Sigmoid colon (tissue), 7 donors: ENCODE results near the gene BICC1. TPM values are rescaled to one million over a fixed set of nuclear protein-coding genes. Genes with fewer than 3 reads are reported as not detected.

Experiments used
- DNase-seq: peaks from one replicate; pipeline ENCODE4 v3.0.0-alpha.2; 2019
- H3K27ac ChIP-seq, 4 donors: fragments of 200-600 bp; sonication (generic); one replicate each; pipeline ENCODE4 v1.5.1; 2016 to 2019; ENCODE audit warnings: mild to moderate bottlenecking in 1 of 4
- H3K27me3 ChIP-seq, 3 donors: fragments of 200-600 bp; sonication (generic); one replicate each; pipeline ENCODE4 v1.5.1; 2019; ENCODE audit warnings: mild to moderate bottlenecking in 1 of 3
- H3K36me3 ChIP-seq, 4 donors: fragments of 200-600 bp; sonication (generic); one replicate each; pipeline ENCODE4 v1.5.1; 2016 to 2019
- H3K4me1 ChIP-seq, 4 donors: fragments of 200-600 bp; sonication (generic); one replicate each; pipeline ENCODE4 v1.5.1; 2017 to 2019
- H3K4me3 ChIP-seq, 4 donors: fragments of 200-600 bp; sonication (generic); one replicate each; pipeline ENCODE4 v1.5.1; 2017 to 2019; ENCODE audit warnings: mild to moderate bottlenecking in 2 of 4, moderate library complexity in 1 of 4
- H3K9me3 ChIP-seq, 4 donors: fragments of 200-600 bp in 3 of 4; sonication (generic) in 3 of 4; one replicate each; pipeline versions ENCODE4 v1.5.1 to v1.6.1; 2013 to 2019
- CTCF ChIP-seq, 4 experiments: fragments of 450-650 bp in 3 of 4; fragments of 200-600 bp in 1 of 4; IDR thresholded peaks; one replicate each; pipeline ENCODE4 v1.5.1; 2016 to 2019; ENCODE audit warnings: antibody characterized with exemption in 4 of 4, mild to moderate bottlenecking in 3 of 4, moderate library complexity in 2 of 4
- EP300 ChIP-seq, 4 donors: sonication (generic); formaldehyde crosslinking; IDR thresholded peaks; one replicate each; pipeline ENCODE4 v1.6.1; 2017; ENCODE audit warnings: antibody characterized with exemption in 4 of 4
- POLR2A ChIP-seq, 2 donors: fragments of 450-650 bp; IDR thresholded peaks; one replicate each; pipeline ENCODE4 v1.6.1; 2016; ENCODE audit warnings: antibody characterized with exemption in 2 of 2, mild to moderate bottlenecking in 2 of 2, moderate library complexity in 2 of 2
- POLR2AphosphoS5 ChIP-seq, 4 donors: sonication (generic); formaldehyde crosslinking; IDR thresholded peaks; one replicate each; pipeline ENCODE4 v1.6.1; 2017; ENCODE audit warnings: antibody characterized with exemption in 4 of 4
- WGBS, 2 donors: extraction: QIAGEN DNeasy Blood & Tissue Kit; methylation state at CpG; one replicate each; pipeline ENCODE4 v1.1.7; 2013; 5-methylcytosine and 5-hydroxymethylcytosine counted together
- intact Hi-C: fragments of 100-400 bp; cut with DNase I; formaldehyde crosslinking; loops from one replicate; pipeline ENCODE4 v1.15.1; 2023
- polyA plus RNA-seq, 3 donors: library from polyadenylated mRNA; stranded (reverse); fragments of 200-250 nt; gene quantifications; one replicate each; pipeline ENCODE4 v1.2.3, GENCODE V29; 2013
- total RNA-seq, 4 donors: library from RNA; depleted of rRNA; stranded (reverse); fragments of >200 nt; gene quantifications; one replicate each; pipeline ENCODE4 v1.1.0, GENCODE V29; 2016
- donor health status: healthy with polysubstance abuse.
- donor health status: Bipolar disorder and iron deficiency.
- donor health status: healthy.

BICC1 gene
- total and polyA plus RNA-seq, 7 donors: 0.46 to 17.3 (median 7.9) TPM

- TF ChIP-seq EP300 (IDR thresholded peaks at IDR 0.05): no peak
- no peak for TF ChIP-seq POLR2AphosphoS5 (IDR thresholded peaks at IDR 0.05)
- no peak for TF ChIP-seq POLR2A (IDR thresholded peaks at IDR 0.05)
- no peak for TF ChIP-seq CTCF (IDR thresholded peaks at IDR 0.05)
- peak overlapping the region in 2 of 4 donors; percentile 40 to 60 for H3K27ac ChIP-seq
- H3K27me3 ChIP-seq: no peaks in the 10 kb centered on the region
- no peaks in the 10 kb centered on the region for H3K36me3 ChIP-seq
- no peak for DNase-seq
- intact Hi-C loops: no loop called here
- H3K4me1 ChIP-seq: peaks cover 0 to 11% (median 5%) of the 10 kb centered on the region in 4 donors
- H3K9me3 ChIP-seq: no peaks in the 10 kb centered on the region
- H3K4me3 ChIP-seq: no peak overlapping the region
- WGBS, 2 donors: 83 to 86% methylated on average over 1 of the region's 1 CpG
Measured at GRCh38 chr10:58700591-58700990, 187.9 kb downstream of the BICC1 start.

GRCh38 chr10:58701405-58702135 lies 188.9 kb downstream of the BICC1 start:
- intact Hi-C loops: no loop called here
- 75 to 76% methylated on average over 6 of the region's 6 CpGs for WGBS, 2 donors
- no peak for DNase-seq
- peak in 1 of 4 donors; percentile 26 for TF ChIP-seq POLR2AphosphoS5 (IDR thresholded peaks at IDR 0.05)
- TF ChIP-seq CTCF (IDR thresholded peaks at IDR 0.05): no peak
- Histone ChIP-seq H3K27me3 (no peaks in the 10 kb centered on the region), H3K9me3 (no peaks in the 10 kb centered on the region), H3K27ac (peak overlapping the region in 3 of 4 donors; percentile 40 to 60 (median 43)), H3K36me3 (no peaks in the 10 kb centered on the region), H3K4me3 (no peak overlapping the region), H3K4me1 (peaks cover 0 to 11% (median 5%) of the 10 kb centered on the region in 4 donors)

GRCh38 chr10:58704226-58704625 lies 191.6 kb downstream of the BICC1 start:
- Histone ChIP-seq H3K4me1 (peaks cover 0 to 11% (median 5%) of the 10 kb centered on the region in 4 donors), H3K4me3 (no peak overlapping the region), H3K36me3 (no peaks in the 10 kb centered on the region), H3K27me3 (no peaks in the 10 kb centered on the region), H3K27ac (no peak overlapping the region), H3K9me3 (no peaks in the 10 kb centered on the region)
- TF ChIP-seq EP300 (IDR thresholded peaks at IDR 0.05) (no peak), CTCF (IDR thresholded peaks at IDR 0.05) (no peak), POLR2AphosphoS5 (IDR thresholded peaks at IDR 0.05) (no peak), POLR2A (IDR thresholded peaks at IDR 0.05) (no peak)
- intact Hi-C loops: no loop called here
- no peak for DNase-seq
- WGBS, 2 donors: 95 to 97% methylated on average over 1 of the region's 1 CpG

GRCh38 chr10:58704671-58705141 lies 192.0 kb downstream of the BICC1 start:
- H3K36me3 ChIP-seq: no peaks in the 10 kb centered on the region
- intact Hi-C loops: no loop called here
- no peaks in the 10 kb centered on the region for H3K27me3 ChIP-seq
- WGBS, 2 donors: 45 to 50% methylated on average over 5 of the region's 5 CpGs
- H3K4me1 ChIP-seq: peaks cover 0 to 11% (median 5%) of the 10 kb centered on the region in 4 donors
- no peak for DNase-seq
- H3K4me3 ChIP-seq: no peak overlapping the region
- peak overlapping the region in 1 of 4 donors; percentile 27 for H3K27ac ChIP-seq
- no peaks in the 10 kb centered on the region for H3K9me3 ChIP-seq
- TF ChIP-seq EP300 (IDR thresholded peaks at IDR 0.05): no peak
- no peak for TF ChIP-seq POLR2AphosphoS5 (IDR thresholded peaks at IDR 0.05)
- TF ChIP-seq CTCF (IDR thresholded peaks at IDR 0.05): no peak
- no peak for TF ChIP-seq POLR2A (IDR thresholded peaks at IDR 0.05)
